Lung (tissue), 12 donors: ENCODE measurements around the gene KRT37. TPM values are rescaled to one million over a fixed set of nuclear protein-coding genes. Genes with fewer than 3 reads are reported as not detected.

ENCODE experiments used
- ATAC-seq: fragments of 200-7000 bp; cut with Tn5 transposase; one replicate; pipeline ENCODE4 v1.9.1; 2020; ENCODE audit warnings: moderate number of reproducible peaks; ENCODE audit not compliant: insufficient read depth, low FRiP score
- DNase-seq, 3 donors: peaks; one replicate each; pipeline ENCODE4 v3.0.0-alpha.2; 2013 to 2017
- H3K27ac ChIP-seq, 2 donors: one replicate each; pipeline ENCODE4 v1.5.1; 2013; ENCODE audit warnings: mild to moderate bottlenecking in 2 of 2, moderate library complexity in 2 of 2, control low read depth in 1 of 2, inconsistent platforms in 1 of 2, low read depth in 1 of 2, low read length in 1 of 2
- H3K27me3 ChIP-seq, 3 donors: one replicate each; pipeline ENCODE4 v1.5.1; 2013; ENCODE audit warnings: low read length in 2 of 3; ENCODE audit not compliant: control insufficient read depth in 3 of 3, insufficient read depth in 3 of 3
- H3K36me3 ChIP-seq, 4 donors: one replicate each; pipeline ENCODE4 v1.5.1; 2013; ENCODE audit warnings: low read length in 4 of 4, mild to moderate bottlenecking in 1 of 4, moderate library complexity in 1 of 4; ENCODE audit not compliant: control insufficient read depth in 4 of 4, insufficient read depth in 4 of 4
- H3K4me1 ChIP-seq, 5 donors: one replicate each; pipeline ENCODE4 v1.5.1; 2013; ENCODE audit warnings: low read length in 5 of 5, mild to moderate bottlenecking in 2 of 5, moderate library complexity in 1 of 5; ENCODE audit not compliant: control insufficient read depth in 5 of 5, insufficient read depth in 5 of 5
- H3K4me3 ChIP-seq: one replicate; pipeline ENCODE4 v1.5.1; 2013; ENCODE audit warnings: mild to moderate bottlenecking, control low read depth, moderate library complexity
- H3K9ac ChIP-seq, 2 donors: one replicate each; pipeline ENCODE4 v1.5.1; 2013; ENCODE audit warnings: low read length in 2 of 2, control low read depth in 1 of 2; ENCODE audit not compliant: insufficient read depth in 1 of 2
- H3K9me3 ChIP-seq, 4 donors: one replicate each; pipeline ENCODE4 v1.5.1; 2013; ENCODE audit warnings: low read length in 3 of 4, mild to moderate bottlenecking in 1 of 4, moderate library complexity in 1 of 4; ENCODE audit not compliant: control insufficient read depth in 4 of 4, insufficient read depth in 3 of 4
- WGBS, 2 donors: extraction: QIAGEN DNeasy Blood & Tissue Kit; methylation state at CpG; one replicate each; pipeline ENCODE4 v1.1.7; 2013; 5-methylcytosine and 5-hydroxymethylcytosine counted together
- polyA plus RNA-seq, 2 donors: library from polyadenylated mRNA; stranded (reverse); fragments of 200-250 nt; gene quantifications; one replicate each; pipeline ENCODE4 v1.2.1, GENCODE V29; 2013
- total RNA-seq, 2 donors: library from RNA; depleted of rRNA in 1 of 2; stranded (reverse); fragments of >200 nt in 1 of 2; gene quantifications; one replicate each; pipeline ENCODE4 v1.2.1, GENCODE V29; 2014 to 2021
- TF ChIP-seq, protein P1 (sequence below): IDR thresholded peaks from 2 replicates; pipeline ENCODE4 v1.5.1; 2012; ENCODE audit warnings: mild to moderate bottlenecking; ENCODE audit errors: control extremely low read depth, extremely low read depth
- donor health status: control.
- donor health status: control.
- donor health status: Bipolar disorder and iron deficiency.
- donor health status: healthy.
- donor health status: DM: yes; HTN: yes; CAD: no.

KRT37 gene
- total and polyA plus RNA-seq, 4 donors: not detected

DNA sequence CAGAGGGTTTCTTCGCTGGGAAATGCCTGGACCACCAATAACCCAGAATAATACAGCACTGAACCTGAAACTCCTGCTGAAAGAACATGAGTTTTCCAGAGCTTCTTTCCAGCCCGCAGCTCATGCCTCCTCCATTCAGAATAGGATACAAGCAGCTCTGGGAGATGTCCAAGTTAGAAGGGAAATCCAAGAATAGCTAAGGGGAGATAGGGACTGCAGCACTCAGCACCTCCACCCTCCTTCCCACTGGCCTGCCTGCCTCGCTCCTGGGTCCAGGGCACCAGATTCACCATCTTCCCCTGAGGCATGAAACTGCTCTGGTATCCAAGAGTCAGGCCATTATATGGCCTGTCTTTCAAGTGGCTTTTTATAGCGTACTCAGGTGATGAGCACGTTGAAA is 31.1 kb downstream of the KRT37 start:
- ATAC-seq (no peak), DNase-seq (no peak)
- 65 to 74% methylated on average over 5 of the region's 5 CpGs for WGBS, 2 donors
- H3K9me3 ChIP-seq: no peaks in the 10 kb centered on the region
- H3K36me3 ChIP-seq: no peaks in the 10 kb centered on the region
- peaks cover 0 to 4% (median 0%) of the 10 kb centered on the region in 5 donors for H3K4me1 ChIP-seq
- TF ChIP-seq, protein P1, sequence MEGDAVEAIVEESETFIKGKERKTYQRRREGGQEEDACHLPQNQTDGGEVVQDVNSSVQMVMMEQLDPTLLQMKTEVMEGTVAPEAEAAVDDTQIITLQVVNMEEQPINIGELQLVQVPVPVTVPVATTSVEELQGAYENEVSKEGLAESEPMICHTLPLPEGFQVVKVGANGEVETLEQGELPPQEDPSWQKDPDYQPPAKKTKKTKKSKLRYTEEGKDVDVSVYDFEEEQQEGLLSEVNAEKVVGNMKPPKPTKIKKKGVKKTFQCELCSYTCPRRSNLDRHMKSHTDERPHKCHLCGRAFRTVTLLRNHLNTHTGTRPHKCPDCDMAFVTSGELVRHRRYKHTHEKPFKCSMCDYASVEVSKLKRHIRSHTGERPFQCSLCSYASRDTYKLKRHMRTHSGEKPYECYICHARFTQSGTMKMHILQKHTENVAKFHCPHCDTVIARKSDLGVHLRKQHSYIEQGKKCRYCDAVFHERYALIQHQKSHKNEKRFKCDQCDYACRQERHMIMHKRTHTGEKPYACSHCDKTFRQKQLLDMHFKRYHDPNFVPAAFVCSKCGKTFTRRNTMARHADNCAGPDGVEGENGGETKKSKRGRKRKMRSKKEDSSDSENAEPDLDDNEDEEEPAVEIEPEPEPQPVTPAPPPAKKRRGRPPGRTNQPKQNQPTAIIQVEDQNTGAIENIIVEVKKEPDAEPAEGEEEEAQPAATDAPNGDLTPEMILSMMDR: no peak
- H3K4me3 ChIP-seq: no peak overlapping the region
- H3K9ac ChIP-seq: no peak overlapping the region
- no peak overlapping the region for H3K27ac ChIP-seq
- H3K27me3 ChIP-seq: peaks cover 0 to 4% (median 0%) of the 10 kb centered on the region in 3 donors

- Histone ChIP-seq H3K36me3 (no peaks in the 10 kb centered on the region), H3K4me3 (no peak overlapping the region), H3K9ac (no peak overlapping the region), H3K9me3 (peaks cover 0 to 2% (median 0%) of the 10 kb centered on the region in 4 donors), H3K27me3 (peaks cover 0 to 4% (median 0%) of the 10 kb centered on the region in 3 donors), H3K4me1 (peaks cover 0 to 4% (median 0%) of the 10 kb centered on the region in 5 donors), H3K27ac (no peak overlapping the region)
- WGBS, 2 donors: 100% methylated on average over 1 of the region's 1 CpG
- TF ChIP-seq, protein P1: no peak
- ATAC-seq (no peak), DNase-seq (no peak)
Observed at GRCh38 chr17:41392278-41392677, 32.1 kb downstream of the KRT37 start.

DNA sequence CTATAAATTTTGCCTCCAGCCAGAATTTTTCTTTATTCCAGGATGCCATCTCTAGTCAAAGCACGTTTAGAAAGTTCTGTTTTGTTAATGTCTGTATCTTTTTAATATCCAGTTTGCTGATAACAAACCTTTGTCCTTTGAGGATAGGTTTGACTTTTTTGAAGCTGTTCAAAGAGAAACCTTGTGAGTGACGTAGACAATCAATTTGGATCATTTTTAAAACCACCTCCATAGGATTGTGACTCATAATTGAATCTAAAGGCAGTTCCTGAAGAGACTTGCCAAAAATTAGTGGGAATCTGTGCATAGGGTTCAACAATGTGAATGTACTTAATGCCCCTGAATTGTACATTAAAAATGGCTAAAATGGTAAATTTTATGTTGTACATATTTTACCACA is 32.9 kb downstream of the KRT37 start:
- TF ChIP-seq, protein P1: no peak
- H3K4me3 ChIP-seq: no peak overlapping the region
- H3K9ac ChIP-seq: no peak overlapping the region
- ATAC-seq (no peak), DNase-seq (no peak)
- H3K9me3 ChIP-seq: peaks cover 0 to 4% (median 3%) of the 10 kb centered on the region in 4 donors
- H3K27ac ChIP-seq: no peak overlapping the region
- H3K4me1 ChIP-seq: peaks cover 0 to 4% (median 0%) of the 10 kb centered on the region in 5 donors
- no peaks in the 10 kb centered on the region for H3K36me3 ChIP-seq
- peaks cover 0 to 4% (median 0%) of the 10 kb centered on the region in 3 donors for H3K27me3 ChIP-seq
- WGBS, 2 donors: 67 to 80% methylated on average over 2 of the region's 2 CpGs

- Histone ChIP-seq H3K27me3 (peaks cover 0 to 4% (median 0%) of the 10 kb centered on the region in 3 donors), H3K4me3 (no peak overlapping the region), H3K9ac (no peak overlapping the region), H3K27ac (no peak overlapping the region), H3K4me1 (peaks cover 0 to 4% (median 0%) of the 10 kb centered on the region in 5 donors), H3K9me3 (peaks cover 0 to 8% (median 3%) of the 10 kb centered on the region in 4 donors), H3K36me3 (no peaks in the 10 kb centered on the region)
- no peak for ATAC-seq
- TF ChIP-seq, protein P1: no peak
- WGBS, 2 donors: 67 to 76% methylated on average over 7 of the region's 7 CpGs
- no peak for DNase-seq
Observed at GRCh38 chr17:41390411-41390938, 33.9 kb downstream of the KRT37 start.
